NCI-H2227 treated with DMSO at 0.1 percent for 48 hours (cell line): ENCODE measurements around the gene STRIP2.
"Not testable (repeated sequence)": the region's sequence is repeated elsewhere in the genome, so short reads cannot be mapped to it uniquely, and the experiment has no call there.

Experiments used
- DNase-seq: peaks from one replicate; lab custom pipeline; 2025; lab: John Stamatoyannopoulos, UW

Gene STRIP2, protein sequence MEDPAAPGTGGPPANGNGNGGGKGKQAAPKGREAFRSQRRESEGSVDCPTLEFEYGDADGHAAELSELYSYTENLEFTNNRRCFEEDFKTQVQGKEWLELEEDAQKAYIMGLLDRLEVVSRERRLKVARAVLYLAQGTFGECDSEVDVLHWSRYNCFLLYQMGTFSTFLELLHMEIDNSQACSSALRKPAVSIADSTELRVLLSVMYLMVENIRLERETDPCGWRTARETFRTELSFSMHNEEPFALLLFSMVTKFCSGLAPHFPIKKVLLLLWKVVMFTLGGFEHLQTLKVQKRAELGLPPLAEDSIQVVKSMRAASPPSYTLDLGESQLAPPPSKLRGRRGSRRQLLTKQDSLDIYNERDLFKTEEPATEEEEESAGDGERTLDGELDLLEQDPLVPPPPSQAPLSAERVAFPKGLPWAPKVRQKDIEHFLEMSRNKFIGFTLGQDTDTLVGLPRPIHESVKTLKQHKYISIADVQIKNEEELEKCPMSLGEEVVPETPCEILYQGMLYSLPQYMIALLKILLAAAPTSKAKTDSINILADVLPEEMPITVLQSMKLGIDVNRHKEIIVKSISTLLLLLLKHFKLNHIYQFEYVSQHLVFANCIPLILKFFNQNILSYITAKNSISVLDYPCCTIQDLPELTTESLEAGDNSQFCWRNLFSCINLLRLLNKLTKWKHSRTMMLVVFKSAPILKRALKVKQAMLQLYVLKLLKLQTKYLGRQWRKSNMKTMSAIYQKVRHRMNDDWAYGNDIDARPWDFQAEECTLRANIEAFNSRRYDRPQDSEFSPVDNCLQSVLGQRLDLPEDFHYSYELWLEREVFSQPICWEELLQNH

DNA sequence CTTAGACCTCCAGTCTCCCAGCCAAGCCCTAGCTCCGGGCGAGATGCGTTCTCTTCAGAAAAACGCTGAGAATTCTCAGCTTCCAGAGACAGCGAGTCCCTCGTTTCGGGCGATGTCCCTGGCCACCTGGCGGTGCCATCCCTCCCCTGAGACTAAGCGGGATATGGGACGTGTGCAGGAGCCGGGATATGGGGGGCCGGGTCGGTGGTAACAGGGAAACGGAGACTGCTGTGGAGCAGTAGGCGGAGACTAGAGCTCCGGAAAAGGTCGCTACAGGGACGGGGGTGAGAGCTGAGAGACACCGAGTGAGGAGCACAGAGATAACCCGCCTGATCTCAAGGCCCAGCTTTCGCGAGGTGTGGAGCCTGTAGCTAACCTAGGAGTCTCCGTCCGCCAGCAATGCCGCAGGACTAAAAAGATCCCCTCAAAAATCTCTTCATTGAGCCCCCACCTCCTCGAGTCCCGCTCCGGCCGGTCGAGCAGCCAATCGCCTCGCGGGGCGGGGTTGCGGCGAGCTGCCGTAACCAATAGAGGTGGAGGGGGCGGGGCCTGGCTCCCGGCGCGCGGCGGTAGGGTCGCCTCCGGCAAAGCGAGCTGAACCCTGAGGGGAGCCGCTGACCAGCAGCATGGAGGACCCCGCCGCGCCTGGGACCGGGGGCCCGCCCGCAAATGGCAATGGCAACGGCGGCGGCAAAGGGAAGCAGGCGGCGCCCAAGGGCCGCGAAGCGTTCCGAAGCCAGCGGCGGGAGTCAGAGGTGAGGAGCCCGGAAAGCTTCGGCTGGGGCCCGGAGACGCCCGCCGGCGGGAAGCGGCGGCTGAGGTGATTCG, at the start of gene STRIP2:
Gene STRIP2 (plus strand): TSS at position 586 of the 828 bp plus-strand sequence. CDS start 41 bp downstream, at position 627.
- peak; percentile 96 for DNase-seq

DNA sequence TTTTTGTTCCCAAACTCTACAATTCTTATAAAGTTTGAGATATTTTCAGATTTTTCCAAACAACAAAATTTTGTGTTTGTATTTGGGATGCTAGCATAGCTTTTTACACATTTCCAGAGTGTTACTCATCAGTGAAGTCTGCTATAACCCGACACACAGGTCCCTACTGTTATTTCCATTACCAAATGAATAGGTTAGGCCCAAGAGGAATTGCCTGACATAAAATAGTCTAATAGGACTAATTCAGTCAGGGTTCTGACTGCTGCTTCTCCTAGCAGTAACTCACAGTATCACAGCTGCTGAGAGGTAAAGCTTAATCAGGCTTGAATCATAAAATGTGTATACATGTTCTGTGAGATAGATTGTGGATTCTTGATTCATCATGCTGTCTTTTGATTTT, 49.1 kb upstream of the STRIP2 start:
- no peak for DNase-seq

DNA sequence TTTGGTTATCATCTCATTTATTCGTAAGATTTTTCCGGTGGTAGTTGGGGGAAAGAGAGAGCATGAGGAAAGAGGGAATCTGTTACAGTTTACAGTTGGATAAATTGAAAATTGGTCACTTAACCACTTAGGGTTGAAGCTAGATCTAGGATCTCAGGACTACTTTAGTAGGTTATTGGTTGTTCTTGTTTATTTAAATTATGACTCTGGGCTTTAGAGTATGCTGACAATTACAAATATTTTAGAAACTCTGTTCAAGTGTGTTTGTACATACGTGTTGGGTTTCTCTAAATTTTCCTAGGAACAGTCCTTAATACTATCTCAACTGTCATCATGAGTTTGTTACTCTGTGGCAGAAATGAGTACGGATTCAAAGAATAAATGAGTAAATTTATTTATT, 48.6 kb upstream of the STRIP2 start:
- no peak for DNase-seq

DNA sequence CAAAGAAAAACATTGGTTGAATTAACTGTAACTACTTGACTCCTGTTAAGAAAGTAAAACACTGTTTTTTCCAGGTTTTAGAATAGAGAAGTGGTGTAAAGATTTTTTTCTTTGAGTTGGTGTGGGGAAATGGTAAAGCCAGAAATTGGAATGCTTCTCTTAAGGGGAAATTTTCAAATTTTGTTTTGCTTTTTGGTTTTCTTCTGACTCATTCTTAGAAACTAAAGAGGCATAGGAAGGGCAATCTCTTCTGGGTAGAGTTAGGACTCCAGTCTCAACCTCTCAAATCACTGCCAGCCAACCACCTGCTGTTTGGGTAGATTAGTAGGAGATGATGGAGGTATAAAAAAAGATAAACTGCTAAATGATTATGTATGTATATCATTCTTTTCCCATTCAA, 47.7 kb upstream of the STRIP2 start:
- DNase-seq: no peak

DNA sequence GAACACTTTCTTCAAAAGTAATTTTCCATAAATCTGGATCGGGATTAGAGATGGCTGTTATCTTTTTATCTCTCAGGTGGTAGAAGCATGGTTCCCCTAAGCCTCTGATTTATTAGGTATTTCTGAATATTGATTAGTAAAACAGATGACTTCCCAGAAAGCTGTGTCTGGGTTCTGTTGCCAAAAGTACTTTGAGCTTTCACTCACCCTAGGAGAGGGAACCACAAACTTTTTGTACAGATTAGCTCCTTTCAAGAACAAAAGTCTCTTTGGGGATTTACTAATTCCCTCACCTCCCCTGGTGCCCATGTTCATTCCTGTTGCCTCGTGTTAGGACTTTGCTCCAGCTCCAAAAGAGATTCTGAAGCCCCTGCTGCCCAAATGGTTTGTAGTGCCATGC, 46.7 kb upstream of the STRIP2 start:
- no peak for DNase-seq

DNA sequence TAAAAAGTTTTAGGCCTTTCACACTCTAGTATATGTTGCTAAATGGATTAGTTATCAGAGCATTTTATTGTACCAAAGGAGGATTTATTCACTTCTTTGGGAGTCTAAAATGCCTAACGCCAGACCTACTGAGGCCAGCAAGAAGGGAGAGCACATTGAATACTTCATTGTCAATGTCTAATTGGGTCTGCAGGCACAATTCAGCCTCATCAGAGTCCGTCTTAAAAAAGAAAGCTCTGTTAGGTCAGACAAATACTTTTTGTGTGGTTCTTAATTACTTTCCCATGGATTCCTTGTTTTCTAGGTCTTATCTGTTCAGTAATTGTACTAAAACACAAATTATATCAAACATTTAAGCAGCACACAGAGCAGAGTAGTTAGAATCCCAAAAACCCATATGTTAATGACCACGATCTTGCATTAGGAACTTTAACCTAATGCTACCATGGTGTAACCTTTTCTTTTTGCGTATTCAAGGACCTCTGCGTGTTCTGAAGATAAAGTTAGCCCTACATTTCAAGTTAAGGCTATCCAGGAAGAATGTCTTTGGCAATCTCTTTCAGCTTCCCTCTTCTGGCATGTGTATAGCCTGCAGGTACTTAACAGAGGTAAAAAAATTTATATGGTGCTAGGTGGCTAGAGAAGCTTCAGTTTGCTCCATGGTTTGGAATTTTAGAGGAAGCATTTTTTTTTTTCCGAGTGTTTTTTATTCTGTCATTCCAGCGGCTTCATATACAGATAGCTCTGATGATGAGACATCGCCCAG, 45.7 kb upstream of the STRIP2 start:
- no peak for DNase-seq

DNA sequence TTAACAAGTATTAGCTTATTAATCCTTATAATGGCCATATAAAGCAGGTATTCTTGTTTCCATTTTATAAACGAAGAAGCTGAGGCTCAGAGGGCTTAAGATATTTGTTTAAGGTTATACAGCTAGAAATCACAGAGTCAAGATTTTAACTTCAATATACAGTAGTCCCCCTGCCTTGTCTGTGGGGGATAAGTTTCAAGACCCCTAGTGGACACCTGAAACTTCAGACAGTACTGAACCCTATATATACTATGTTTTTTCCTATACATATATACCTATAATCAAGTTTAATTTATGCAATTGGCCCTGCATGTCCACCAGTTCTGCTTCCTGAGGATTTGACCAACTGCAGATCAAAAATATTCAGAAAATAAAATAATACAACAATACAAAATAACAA, 44.4 kb upstream of the STRIP2 start:
- DNase-seq: no peak

DNA sequence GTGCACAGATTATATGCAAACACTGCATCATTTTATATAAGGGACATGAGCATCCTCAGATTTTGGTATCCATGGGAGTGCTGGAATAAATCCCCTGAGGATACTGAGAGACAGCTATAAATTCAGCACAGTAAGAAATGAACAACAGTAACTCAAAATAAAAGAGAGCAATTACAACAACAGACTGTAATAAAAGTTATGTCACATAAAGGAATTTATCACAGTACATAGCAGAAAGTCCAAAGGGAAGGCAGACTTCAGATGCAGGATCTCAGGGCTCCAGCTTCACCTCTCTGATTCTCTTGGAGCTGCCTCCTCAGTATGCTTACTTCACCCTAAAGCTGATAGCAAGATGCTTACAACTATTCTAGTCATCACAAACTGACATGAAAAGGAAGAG, 43.9 kb upstream of the STRIP2 start:
- DNase-seq: no peak

DNA sequence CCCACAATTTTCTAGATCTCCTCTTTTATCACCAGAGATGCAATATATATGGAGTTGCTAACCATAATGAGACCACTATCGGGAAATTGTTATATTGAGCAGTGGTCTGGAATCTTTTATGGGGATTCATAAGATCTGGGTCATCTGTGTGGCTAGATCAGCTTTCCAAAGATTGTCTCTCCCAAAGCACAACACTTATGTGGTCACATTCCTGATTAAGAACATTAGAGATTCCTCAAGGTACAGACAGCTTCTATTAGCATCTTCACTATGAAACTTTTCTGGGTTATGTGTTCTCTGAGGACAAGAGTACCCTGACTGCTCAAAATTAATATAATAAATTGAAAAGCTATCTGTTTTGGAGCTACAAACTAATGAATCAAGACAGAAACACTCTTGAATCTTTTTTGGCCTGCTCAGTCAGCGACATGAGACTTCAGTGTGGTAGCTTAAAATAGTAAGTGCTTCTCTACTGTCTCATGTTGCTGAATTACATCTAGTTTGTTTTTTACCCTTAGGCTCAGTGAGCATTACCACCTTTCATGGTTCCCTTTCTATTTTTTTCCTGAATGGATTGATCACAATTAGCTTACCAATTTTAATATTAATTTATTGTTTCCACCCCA, 42.6 kb upstream of the STRIP2 start:
- no peak for DNase-seq

DNA sequence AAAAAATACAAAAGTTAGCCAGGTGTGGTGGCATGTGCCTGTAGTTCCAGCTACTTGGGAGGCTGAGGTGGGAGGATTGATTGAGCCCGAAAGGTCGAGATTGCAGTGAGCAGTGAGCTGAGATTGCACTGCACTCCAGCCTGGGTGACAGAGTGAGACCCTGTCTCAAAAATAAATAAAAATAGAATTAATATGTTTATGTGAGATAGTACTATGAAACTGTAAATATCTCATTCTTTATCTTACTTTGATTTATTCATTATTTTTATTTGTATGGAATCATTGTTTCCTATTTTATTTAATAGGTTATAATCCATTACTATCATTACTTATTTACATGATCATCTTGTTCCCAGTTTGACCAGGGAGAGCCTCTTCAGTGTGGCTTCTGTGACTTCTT, 41.0 kb upstream of the STRIP2 start:
- no peak for DNase-seq

DNA sequence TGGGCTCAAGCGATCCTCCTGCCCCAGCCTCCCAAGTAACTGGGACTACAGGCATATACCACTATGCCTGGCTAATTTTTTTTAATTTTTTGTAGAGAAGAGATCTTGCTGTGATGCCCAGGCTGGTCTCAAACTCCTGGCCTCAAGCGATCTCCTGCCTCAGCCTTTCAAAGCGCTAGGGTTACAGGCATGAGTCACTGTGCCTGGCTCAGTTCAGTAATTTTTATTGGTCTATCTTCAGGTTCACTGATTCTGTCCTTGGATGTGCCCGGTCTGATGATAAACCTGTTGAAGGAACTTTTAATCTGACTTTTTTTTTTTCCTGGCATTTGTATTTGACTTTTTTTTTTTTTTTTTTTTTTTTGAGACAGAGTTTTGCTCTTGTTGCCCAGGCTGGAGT, 40.1 kb upstream of the STRIP2 start:
- no peak for DNase-seq

DNA sequence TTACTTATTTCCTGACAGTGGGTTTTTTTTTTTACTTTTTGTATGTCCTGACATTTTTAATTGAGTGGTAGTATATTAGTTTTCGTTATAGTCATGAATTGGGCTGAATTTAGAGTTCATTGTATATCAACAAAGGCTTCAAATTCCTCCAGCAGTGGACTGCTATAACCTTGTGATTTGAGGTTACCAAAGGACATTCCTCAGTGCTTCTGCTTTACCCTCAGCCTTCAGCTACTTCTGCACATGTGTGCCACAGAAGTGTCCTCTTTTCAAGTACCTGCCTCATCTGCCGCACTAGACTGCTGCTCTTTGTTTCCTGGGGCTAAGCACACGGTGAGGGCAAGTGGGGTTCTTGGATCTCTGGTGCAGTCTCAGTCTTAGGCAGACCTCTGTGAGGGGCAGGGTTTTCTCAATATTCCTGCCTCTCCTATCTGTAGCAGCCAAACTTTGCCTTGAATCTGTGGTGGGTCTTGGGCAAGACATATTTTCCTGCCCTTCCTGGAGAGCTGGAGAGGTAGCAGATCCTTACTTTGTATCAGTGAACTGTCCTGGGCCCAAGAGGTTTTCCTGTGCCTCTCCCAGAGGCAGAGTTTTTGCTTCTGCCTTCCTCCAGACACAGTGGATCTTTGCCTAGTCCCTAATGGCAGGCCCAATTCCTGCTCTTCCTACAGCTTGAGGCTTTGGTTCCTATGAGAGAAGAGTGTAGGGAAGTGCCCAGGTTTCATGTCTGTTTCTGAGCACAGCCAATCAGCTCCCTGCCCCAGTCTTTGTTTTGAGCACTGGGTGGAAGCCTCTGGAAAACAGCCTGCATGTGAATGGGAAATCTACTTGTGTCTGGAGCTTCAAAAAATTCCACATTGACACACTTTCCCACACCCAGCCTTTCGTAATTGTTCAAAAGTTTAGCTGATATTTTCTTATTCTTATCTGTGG, 39.0 kb upstream of the STRIP2 start:
- no peak for DNase-seq

DNA sequence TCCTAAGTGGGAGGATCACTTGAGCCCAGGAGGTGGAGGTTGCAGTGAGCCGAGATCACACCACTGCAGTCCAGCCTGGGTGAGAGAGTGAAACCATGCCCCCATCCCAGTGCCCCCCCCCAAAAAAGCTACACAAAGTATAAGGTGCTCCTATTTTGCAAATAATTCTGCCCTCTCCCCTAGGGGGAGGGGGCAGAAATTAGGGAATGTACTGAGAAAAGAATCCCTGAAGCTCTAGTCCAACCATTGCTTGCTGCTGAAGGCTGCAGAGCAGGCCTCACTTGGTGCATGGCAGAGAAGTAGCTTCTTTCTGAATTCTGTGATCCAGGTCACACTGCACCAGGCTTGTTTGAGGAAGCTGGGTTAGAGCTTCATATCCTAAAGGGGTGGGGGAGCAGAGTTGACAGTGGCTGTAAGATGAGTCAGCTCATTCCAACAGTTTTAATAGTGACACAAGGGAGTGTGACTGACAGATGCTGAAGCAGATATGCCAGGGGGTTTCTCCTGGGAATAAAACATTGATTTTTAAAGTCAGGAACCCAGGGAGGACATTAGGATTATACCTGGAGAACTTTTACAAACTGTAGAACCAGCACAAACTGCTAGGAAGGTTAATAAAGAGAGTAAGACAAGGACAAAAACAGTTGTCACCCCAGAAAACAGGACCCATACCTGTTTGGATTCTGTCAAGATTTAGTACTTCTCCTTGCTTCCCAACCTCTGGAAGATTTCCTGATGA, 32.8 kb upstream of the STRIP2 start:
- no peak for DNase-seq

DNA sequence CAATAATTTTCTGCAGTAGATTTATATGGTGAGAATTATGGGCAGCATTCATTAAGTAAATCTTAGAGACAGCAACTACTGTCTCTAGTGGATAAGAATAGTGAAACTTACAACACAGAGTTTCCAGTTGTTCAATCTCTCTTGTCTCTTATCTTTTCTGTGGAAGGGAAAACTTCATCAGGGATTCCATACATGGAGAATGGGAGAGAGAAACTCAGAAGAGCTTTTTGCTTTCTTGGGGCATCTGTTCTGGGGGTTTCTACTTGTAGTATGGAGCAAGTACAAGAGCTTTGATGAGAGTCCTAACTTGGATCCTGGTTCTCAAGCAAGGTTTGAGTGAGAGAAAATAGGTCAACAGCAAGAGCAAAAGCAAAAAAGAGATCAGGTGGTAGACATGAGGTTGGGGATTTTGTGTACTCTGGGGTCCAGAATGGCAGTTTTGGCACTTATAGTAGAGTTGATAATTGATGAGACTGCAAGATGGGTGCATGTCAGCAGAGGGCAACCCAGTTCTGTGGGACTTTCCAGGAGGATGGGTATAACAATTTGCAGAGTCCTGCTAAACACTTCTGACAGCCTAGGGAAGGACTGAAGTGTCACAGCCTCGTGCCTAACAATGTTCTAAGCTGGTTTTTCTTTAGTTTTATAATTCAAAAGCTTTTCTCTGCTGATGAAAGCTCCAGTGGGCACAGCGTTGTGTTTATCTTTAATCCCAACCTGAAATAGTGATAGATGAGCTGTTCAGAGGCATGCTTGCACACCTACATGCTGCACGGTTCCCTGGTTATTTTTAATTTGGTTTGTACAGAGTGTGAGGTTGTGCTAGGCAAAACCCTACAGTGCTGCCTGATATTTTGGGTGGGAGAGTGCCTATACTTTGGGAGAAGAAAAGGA, 32.0 kb upstream of the STRIP2 start:
- no peak for DNase-seq

DNA sequence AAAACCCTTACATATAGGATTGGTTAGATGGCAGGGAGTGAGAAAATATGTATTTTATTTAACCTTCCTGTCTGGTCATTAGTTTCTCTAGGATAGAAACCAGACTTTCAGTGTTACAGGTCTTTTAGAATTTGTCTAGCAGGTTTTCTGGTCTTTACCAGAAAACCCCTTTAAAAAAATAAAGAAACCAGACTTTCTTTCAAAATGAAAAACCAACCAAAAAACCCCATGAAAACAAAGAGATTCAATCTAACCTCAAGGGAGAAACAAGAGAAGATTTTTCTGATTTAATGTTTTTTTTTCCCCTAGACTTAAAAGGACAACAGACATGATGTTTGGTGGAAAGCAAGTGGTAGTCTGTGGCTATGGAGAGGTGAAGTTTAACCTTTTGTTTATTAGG, 28.7 kb upstream of the STRIP2 start:
- no peak for DNase-seq

DNA sequence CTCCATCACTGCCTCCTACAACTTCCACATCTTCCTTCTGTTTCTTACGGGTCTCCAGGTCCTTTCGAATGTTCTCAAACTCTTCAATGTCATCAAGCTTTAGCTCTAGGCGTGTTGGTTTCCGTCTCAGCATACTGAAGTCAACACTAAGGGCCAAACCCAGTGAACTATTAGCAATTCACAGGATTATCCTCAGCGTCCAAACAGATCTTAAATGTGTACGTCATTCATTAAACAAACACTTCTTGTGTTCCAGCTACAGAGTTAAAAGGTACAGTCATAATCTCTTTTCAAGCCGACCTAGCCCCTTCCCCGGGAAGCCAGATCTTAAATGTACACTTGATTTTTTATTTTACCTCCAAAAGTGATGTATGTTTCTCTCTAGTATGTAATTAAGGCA, 24.0 kb upstream of the STRIP2 start:
- DNase-seq: not testable (repeated sequence)

DNA sequence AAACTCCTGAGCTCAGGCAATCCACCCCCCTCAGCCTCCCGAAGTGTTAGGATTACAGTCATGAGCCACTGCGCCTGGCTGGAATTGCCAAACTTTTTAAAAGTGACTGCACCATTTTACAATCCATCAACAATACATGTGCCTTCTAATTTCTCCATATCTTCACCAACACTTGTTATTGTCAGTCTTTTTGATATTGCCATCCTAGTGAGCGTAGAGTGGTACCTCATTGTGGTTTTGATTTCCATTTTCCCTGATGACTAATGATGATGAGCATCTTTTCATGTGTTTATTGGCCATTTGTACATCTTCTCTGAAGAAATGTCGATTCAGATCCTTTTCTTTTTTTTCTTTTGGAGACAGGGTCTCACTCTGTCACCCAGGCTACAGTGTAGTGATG, 21.7 kb upstream of the STRIP2 start:
- DNase-seq: no peak

DNA sequence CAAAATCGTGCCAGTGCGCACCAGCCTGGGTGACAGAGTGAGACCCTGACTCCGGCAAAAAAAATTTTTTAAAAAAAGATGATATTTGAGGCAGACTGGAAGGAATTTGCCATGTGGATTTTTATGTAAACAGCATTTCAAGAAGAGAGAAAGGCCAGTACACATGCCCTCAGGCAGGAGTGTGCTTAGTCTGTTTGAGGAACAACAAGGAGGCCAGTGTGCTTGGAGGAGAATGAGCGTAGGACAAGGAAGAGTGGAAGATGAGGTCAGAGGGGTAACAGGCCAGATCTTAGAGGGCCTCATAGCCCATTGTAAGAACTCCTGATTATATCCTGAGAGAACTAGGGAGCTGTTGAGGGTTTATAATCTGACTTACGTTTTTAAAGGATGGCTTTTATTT, 17.2 kb upstream of the STRIP2 start:
- no peak for DNase-seq
